Embryonic facial prominence (tissue), 1 donor: ENCODE results near the gene DHX32.
A peak's percentile ranks its signal among the peaks of the same experiment; 100 is the strongest.

Experiments used
- DNase-seq: peaks from one replicate; pipeline ENCODE4 v3.0.0-alpha.2; 2016; ENCODE audit errors: extremely low spot score

Gene DHX32

DNA sequence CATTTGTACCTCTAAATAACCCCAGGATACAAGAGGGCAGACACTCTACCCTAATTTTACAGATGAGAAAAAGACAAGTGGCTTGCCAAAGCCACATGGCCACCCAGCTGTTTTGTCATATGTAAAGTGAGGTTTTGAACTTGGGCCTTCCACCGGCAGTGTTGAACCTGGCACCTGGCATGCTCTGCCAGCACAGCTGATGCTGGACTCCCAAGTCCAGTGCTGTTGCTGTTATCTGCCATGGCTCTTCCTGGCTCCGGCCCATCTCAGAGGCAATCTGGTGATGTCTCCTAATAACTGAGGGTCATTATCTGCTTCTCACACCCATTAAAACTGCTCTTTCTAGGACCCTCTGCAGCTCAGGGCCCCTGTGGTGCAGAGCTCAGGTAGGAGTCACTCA, 32.7 kb downstream of the DHX32 start:
- DNase-seq = no peak

DNA sequence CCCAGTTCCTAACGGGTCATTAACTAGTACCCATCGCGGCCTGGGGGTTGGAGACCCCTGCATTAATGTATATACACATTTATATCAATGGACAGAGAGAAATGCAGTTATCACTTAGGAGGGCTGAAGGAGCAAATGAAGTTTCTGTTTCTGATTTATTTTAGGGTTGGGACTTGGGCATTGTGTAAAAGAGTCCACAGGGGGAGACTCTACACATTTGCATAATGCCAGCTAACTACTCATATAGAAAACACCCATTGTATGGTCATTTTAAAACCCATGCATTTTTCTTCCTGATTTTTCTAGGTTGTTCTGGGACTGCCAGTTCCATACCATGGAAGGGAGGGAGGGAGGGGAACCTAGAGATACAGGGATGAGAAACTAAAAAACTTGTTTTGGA, 34.2 kb downstream of the DHX32 start:
- no peak for DNase-seq

DNA sequence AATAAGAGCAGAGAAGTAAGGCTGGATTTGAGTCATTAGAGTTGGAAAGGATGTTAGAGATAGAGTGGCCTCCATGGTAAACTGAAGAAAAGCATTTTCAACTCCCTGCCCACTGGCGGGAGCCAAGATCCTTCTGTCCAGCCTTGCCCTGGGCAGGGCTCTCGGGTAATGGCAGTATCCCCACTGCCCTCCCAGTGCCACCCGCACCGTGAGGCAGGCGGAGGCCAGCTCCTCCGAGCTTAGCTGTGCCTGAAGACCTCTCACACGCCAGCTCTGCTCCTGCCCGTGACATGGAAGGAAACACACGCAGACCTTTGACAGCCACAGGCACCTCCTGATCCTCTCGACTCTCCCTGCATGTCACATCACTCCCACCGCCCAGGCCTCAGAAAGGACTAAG, 35.5 kb downstream of the DHX32 start:
- no peak for DNase-seq

DNA sequence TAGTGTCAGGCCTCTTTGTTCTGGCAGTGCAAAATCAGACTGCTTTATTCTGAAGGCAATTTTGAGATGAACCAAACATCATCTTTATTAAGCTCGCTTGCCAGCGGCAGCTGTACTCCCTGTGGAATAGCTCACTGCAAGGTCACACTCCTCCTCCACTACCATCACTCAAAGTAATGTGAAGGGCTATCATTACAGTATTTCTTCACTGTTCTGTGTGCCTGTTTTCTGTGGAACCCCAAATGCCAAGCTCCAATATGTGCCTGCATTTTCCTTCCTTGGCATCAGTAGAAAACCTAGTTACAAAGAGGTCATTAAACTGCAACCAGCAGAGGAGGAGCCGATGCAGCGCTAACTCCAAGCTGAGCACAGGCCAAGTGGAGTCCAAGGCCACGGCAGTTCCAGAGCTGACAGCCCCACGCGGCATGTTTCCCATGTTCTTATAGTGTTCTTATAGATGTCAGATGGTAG, 36.3 kb downstream of the DHX32 start:
- no peak for DNase-seq

DNA sequence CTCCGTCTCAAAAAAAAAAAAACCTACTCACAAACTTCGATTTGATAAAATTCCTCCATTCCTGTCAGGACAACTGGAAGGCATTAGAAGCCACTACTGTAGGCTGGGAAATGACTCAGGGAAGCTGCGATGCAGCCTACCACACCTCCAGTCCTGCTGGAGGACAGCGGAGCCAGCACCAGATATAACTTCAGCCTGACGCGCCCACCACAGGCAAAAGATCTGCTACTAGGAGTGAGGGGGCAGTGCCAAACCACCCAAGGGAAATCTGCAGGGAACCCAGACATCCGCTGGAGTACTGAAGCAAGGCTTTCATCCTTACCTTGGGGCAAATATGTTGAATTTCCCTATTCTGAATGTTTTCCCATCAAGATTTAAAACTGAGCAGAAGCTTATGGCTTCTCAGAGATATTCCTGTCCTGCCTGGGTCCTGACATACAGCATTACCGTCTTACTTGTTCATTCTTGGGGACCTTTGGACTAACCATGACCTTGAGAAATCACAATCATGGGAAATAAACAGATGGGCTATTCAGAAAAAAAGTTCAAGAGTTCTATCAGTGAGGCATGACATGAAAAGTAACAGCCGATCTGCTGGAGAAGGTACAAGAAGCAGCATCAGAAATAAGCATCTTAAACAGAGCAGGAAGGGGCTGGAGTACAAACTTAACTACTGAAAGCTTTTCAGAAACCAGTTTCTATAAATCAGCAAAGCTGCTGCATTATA, 37.3 kb downstream of the DHX32 start:
- DNase-seq = no peak

DNA sequence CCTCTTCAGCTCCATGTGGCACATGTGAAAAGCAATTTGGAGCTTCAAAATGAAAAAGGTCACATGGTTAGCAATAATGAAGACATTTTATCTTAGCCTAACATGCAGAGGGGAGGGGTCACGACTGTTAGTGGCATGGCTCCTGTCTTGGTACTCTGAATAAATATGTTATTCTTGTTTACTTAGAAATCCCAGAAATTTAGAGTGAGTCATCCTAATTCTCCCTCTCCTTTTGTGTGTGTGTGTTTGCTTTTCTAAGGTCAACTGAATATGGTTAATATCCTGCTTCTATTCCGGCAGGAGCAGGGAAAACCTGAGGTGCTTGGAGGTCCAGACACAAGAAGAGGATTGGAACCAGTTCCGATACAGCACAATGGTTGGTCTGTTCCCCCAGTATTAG, 40.1 kb downstream of the DHX32 start:
- DNase-seq = no peak

DNA sequence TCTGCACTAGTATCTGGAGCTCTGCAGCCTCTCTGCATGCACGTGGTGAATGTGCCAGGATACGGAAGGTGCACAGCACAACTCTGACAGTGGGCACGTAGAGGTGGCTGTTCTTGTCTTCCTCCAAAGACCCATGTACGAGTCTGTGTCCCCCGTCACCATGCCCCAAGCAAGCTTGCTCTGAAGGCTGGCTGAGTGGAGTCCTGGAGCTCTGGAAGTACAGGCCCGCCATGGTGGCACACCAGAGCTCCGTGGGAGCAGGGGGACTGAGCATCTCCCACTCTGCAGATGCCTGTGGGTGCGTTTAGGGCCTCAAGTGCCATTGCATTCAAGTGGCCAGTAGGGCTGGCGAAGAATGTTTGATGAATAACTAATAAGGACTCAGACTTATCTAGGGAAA, 40.7 kb downstream of the DHX32 start:
- no peak for DNase-seq

DNA sequence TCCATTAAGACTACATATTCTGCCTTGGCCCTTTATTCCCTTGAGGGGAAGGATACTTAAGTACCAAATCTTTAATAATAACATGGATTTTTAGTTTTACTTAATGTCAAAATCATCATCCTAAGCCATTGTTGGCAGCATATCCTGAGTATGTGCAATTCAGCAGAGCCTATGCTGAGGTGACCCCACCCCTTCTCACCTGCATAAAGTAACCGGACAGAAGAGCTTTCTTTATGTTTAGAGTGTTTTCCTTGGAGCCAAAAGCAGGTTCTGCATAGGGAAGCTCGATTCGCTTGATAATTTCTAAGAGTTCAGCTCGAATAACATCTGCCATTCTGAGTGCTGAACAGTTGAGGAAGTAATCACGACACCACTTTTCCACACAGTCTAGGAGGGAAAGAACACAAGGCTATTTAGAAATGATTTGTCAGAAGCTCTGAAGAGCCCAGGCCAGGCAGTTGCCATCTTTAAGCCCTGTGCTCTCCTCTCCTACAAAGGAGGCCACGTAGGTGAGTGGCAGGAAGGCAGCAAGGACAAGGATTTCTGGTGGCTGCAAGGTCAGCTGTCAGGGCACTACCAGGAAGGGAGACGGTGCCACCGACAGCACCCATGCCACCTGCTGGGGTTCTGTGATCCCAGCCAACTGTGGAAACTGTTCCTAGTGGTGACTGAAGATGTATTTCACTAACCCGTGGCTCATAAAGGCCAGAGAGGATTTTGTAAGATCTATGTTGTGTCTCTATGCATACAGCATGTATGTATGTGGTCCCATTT, 42.1 kb downstream of the DHX32 start:
- no peak for DNase-seq

DNA sequence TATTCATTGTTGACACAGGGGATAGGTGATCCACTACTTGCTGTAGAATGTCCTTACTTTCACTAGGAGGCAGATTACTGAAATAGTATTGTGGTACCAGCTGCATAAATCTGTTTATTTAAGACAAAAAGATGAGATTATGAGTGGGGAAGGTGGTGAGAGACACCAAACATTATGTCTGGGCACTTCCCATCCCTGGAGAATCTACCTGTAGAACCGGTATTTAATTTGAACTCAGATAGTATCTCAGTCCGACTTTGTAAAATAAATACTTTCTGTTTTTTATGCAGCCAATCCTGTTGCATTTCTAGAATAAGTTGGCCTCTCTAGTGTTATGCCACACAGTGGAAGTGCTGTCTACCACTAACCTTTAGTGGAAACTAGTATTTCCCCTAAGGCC, 44.3 kb downstream of the DHX32 start:
- no peak for DNase-seq

DNA sequence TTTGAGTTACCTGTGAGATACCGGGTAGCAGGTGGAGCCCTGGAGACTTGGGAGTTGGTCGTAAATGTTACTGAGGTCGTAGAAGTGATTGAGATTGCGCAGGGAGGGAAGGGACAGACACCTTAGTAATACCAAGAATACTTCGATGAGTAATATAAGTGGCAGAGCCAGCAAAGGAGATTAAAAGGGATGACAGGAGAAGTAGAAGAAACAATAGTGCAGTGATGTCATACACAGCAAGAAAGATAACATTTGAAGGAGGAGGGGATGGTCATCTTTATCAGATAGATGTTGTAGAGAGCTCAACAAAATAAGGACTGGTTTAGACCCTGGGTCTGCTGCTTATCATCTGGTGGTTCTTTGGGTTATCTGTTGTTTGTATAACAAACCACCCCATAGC, 52.8 kb downstream of the DHX32 start:
- no peak for DNase-seq

DNA sequence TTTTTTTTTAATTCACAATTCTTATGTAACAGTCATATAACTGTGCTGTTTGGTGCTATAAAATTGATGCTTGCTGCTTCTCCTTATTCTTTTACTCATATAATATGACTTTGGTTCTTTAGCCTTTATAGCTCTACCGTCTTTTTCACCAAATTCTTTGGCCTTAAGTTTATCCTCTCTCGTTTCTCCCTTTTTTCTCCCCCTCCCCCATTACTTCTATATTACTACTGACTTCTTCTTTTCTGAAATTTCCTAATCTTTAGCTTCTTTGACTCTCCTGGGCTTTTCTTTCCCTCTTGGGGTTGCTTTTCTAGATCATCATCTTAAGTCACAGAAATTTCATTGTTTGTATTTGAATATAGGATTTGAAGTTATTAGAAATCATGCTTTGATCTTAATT, 54.0 kb downstream of the DHX32 start:
- no peak for DNase-seq

DNA sequence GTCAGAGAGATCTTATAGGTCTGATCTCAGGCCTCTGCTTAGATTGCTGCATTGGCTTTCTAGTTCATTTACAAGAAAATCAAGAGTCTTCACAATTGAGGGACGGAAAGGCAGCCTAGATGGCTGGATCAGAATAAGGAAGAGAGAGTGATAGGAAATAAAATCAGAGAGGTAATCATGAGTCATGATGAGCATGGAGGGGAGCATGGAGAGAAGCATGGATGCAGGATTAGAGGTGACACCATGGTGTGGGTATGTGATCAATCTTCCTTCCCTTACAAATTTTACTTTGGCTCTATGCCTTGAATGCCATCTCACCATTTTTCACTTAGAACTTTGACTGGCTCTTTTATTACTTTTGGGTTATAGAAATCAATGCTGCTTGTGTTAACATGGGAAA, 56.4 kb downstream of the DHX32 start:
- DNase-seq = no peak

DNA sequence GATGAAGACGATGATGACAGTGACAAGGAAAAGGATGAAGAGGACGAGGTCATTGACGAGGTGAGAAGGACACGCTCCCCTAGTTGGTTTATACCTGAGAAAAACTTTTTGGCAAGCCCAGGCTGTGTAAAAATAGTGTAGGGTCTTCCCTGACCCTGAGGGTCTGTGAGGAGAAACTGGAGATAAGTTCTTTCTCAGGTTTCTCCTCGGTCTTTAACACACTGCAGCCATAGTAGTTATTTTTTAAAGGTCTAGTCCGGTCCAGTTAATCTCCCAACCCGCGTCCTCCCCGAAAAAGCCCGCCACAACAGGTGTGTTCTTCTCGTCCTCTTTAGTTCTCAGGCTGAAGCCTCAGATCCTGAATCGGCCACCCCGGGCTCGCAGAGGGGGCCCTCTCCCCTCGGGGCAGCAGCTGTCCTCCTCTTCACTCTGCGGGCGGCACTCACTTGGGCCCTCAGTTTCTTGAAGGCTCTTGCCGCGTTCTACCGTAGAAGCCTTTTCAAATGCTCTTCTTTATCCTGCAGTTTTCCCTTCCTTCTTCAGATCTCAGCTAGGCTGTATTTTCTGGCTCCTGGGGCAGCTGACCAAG, 57.3 kb downstream of the DHX32 start:
- DNase-seq = no peak

DNA sequence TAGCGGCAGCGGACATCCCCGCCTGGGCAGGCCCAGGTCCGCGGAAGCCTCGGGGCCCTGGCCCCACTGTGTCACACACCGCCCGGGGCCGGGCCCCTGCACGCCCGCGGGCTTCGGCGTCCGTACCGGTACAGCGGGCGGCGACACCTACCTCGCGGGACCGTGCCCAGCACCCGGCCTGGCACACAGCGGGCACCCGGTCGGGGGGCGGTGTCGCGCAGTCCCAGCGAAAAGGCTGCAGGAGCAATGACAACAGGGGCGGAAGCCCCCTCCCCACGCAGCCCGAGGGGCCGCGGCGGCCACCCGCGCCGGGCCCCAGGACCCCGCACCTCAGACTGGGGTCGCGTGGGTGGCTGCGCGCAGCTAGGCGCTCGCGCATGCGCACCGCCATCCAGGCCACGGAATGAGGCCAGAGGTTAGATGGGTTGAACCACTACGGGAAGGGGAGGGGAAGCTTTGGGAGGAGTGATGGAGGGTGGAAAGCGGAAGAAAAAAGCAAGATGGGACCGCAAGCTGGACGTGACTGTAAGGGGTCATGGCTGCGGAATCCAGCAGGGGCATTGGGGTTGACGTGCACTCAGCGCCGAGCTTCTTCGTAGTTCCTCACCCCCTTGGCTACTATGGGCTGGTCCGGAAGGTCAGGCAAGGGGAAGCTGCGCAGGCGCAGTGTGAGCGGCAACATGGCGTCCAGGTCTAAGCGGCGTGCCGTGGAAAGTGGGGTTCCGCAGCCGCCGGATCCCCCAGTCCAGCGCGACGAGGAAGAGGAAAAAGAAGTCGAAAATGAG, 58.0 kb downstream of the DHX32 start, which contains the start of the genes BCCIP and UROS:
TSS of gene BCCIP (plus strand) at position 669 of the 785 bp plus-strand sequence. CDS start at position 681, 12 bp downstream.
TSS of gene UROS (minus strand) at position 381 of the 785 bp plus-strand sequence. CDS start 6,759 bp downstream, outside the sequence.
- DNase-seq = peak; percentile 84

DNA sequence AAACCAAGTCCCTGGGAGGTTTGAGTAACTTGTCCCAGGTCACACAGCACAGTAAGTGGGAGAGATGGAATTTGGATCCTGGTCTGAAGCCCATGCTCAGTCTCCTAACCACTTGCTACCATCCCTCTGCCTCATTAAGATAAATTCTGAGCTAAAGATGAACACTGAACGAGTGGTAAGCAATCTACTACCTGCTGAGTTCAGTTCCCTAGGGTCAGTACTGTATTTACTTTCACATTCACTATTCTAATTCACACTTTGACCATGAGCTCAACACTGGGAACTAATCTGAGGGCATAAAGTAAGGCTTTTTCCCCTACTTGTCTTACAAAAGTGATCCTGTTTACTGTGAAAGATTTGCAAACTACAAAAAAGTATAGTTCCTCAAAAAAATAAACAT, 60.4 kb downstream of the DHX32 start:
- DNase-seq = no peak

DNA sequence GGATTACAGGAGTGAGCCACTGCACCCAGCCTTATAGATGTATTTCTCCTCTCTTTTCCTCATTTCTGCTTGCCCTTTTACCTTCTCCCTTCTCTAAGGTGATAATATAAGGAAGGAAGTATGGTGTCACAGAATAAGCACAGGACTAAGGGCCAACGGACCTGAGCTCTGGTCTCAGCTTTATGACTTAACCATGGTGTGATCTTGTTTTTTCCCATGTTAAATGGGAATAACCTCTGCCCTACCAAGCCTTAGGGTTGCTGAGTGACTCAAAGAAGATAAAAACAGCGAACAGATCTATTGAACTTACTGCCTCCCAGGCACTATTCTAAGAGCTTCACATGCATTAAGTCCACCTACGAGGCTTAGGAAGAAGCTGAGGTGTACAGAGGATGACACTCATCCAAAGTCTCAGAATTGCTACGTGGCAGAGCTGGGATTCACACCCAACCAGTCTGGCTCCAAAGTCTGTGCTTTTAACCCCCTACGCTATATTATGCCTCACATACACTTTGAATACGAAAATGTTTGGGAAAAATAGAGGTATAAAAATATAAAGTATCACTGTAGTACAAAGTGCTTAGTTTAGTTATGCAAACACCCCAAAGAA, 63.6 kb downstream of the DHX32 start:
- DNase-seq = no peak

DNA sequence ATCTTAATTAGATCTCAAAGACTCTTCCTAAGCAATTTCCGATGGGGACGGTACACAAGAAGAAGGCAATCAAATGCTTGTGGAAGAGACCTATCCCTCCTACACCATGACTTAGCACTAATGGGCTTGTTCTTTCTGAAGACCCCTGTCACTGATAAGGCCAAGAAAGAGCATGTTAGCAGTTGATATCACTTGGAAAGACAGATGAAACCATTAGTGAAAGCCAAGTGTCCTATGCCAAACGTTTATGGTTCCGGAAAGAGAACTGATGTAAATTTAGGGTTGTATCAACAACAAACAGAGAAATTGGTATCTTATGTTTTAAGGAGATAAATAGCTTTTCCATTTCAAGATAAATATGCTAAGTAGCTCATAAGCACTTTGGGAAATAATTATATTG, 64.5 kb downstream of the DHX32 start:
- no peak for DNase-seq

DNA sequence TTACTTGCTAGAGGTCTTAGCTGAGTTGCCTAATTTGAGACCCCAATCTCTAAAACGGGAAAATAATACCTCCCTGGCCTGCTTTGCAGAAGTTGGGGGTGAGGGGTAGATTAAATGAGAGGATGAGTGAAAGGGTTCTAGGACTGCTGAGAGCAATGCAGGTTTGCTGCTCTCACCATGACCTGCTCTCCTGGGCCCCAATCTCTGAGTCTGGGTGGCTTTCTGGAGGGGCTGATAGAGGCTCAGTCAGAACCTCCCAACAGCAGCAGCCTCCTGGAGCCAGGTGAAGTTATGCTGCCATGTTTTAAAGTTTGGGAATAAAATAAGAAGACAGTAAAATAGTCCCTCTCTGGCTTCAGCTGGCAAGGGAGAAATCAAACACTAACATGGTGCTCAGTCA, 65.3 kb downstream of the DHX32 start:
- no peak for DNase-seq

DNA sequence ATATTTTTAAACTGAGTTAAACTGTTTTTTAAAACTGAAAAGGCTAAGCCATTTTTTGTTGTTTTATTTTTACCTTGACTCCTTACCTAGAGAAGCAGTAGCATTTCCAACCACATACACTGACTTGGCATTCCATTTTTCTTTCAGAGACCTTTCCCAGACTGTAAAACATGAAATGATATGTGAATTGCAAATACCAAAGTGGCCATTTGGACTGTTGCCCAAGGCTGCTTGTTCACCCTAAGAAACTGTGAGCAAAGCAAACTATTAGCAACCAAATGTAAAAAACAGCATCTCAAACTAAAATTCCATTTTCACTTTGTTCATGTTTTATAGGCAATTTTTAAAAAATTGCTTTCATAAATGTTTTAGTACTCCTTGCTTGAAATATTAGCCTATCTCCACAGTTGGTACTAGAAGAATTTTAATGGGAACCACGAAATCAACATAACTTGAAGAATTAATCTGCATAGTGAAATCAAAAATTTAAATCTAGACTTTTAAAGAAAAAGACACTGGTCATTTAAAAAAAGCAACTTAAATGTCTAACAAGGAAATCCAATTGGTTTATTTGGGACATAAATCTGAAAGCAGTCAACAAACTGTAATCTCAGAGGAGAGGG, 68.9 kb downstream of the DHX32 start:
- DNase-seq = no peak

DNA sequence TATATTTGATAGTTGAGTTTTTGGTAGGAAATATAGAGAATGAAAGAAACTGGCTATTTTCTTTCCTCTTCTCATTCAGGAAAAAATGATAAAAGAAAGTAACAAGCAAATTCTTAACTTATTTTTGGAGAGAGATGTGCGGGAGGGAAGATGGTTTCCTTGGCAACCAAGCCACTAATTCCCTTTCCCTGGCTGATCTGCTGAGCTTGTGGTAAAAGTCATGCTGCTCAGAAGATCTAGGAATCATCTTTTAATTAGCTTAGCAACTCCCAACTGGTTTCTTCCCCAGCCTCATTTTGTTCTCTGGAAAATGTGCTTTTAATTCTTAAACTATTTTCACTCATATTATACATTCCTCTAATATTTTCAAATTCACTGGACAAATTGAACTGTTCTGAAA, 69.8 kb downstream of the DHX32 start:
- peak; percentile 8 for DNase-seq

DNA sequence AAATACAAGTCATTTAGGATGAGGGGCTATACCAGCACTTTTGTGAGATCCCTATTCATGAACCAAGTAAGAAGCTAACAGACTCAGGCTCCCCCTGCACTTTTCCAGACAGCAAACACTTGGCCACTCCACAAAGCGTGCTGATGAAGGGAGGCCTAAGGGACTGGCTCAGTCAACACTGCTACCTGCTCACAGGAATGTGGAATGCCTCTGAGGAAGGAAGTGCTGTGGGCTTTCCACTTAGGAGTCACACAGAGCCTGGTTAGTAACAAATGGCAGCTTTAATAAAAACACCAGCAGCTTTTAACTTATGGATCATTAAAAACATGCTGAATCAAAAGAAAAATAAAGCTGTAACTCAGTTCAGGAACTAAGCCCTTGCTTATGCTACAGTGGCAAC, 73.0 kb downstream of the DHX32 start:
- no peak for DNase-seq
